ENCODE results near the gene TMEM269. TPM values are rescaled to one million over a fixed set of nuclear protein-coding genes. Genes with fewer than 3 reads are reported as not detected.

The TMEM269 gene
- not detected for total RNA-seq
- long read RNA-seq, result 0 reads

GRCh38 chr1:42784946-42785693, at the start of gene TMEM269:
Gene TMEM269, plus strand, starts transcription at chr1:42784991. Its CDS starts 4,903 bp downstream, at chr1:42789894.
- intact Hi-C loops (cut with DNase I), result no loop called here
- ATAC-seq (peak; percentile 38), DNase-seq (ENCODE audit: missing footprints) (peak; percentile 68)

DNA sequence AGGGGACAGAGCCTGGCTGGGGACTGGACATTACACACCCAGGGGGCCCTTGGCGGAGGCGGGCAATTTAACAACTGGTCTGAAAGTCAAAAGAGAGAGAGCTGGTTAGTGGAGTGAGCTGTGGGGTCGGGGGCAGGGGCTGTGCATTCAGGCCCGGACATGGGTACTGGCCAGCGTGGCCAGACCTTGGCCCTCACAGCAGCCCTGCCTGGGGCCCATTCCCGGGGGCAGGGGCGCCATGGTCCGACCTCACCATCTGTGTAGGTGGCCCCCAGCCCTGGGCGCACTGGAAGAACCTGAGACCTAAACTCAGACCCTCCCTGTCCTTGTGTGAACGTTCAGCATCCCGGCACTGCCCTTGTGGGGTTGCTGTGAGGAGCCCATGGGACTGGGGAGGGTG, 49.7 kb upstream of the TMEM269 start:
- no peak for DNase-seq (ENCODE audit: missing footprints)
- intact Hi-C loops (cut with DNase I), result no loop called here
- ATAC-seq, result no peak

GRCh38 chr1:42735477-42736105, 49.2 kb upstream of the TMEM269 start:
- no peak for DNase-seq (ENCODE audit: missing footprints)
- no peak for ATAC-seq

DNA sequence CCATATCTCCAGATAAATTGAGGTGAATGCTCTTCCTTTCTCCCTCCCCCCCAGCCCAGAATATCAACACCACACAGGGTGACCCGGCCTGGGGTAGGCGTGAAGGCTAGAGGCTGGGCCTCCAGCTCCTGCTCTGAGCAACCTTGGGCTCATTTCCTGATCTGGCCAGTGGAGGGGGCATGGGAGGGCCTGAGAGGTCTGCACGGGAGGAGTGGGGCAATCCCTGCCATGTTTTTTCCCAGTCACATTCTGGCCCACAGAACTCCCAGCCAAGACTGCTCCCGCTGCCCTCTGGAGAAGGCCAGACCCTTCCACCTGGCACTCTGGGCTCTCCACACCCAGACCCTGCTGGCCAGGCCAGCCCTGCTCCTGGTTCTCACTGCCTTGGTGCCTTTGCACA, 48.6 kb upstream of the TMEM269 start:
- DNase-seq (ENCODE audit: missing footprints), result no peak
- ATAC-seq, result no peak
- intact Hi-C loops (cut with DNase I), result no loop called here

More at GRCh38 chr1:42735477-42736105, 49.2 kb upstream of the TMEM269 start:
- intact Hi-C loops (cut with DNase I), result no loop called here

- ATAC-seq (no peak), DNase-seq (ENCODE audit: missing footprints) (no peak)
- intact Hi-C loops (cut with DNase I), result no loop called here
These were observed 48.1 kb upstream of the TMEM269 start for GRCh38 chr1:42736571-42737200.

DNA sequence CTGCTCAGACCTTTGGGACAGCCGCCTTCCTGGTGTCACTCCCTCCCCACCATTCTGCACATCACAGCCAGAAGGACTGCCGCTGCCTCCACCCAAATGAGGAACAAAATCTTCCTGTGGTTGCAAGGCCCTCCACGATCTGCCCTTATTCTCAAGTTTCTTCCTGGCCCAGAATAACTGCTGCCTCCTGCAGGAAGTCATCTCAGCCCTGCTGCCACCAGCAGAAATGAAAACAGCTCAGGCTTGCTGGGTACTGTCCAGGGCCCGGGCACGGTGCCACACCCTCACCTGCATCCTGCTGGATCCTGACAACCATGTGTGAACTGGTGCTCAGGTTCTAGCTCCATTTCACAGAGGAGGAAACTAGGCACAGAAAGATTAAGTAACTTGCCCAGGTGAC, 47.5 kb upstream of the TMEM269 start:
- no peak for DNase-seq (ENCODE audit: missing footprints)
- intact Hi-C loops (cut with DNase I), result no loop called here
- peak; percentile 37 for ATAC-seq

DNA sequence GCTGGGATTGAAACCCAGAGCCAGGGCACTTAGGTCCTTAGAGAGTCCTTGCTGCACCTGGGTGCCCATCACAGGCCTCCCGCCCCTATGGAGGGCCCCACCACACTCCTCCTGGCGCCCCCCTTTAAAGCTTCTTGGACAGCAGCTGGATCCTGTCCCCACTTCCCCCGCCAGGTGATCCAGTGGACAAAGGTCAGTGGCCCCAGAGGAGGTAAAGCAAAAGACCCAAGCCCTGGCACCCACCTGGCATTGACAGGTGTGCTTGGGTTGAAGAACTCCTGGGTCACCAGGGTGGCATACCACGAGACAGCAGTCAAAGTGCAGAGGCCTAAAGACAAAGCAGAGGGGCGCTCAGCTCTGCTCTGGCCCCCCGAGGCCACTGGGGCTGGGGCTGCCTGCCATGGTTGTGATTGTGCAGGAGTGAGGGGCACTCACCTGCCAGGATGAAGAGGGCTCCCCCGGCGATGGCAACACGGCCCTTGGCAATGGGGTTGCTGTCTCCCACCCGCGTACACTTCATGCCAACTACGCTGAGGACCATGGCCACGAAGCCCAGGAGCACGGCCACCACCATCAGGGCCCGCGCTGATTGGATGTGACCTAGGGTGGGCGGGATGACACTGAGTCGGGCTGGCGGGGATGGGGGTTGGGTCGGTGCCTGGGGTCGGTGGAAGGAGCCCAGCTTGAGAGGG, 46.7 kb upstream of the TMEM269 start:
- ATAC-seq, result no peak
- intact Hi-C loops (cut with DNase I), result no loop called here
- no peak for DNase-seq (ENCODE audit: missing footprints)

GRCh38 chr1:42738678-42739226, 46.0 kb upstream of the TMEM269 start:
- DNase-seq (ENCODE audit: missing footprints) (no peak), ATAC-seq (no peak)
- intact Hi-C loops (cut with DNase I), result no loop called here

DNA sequence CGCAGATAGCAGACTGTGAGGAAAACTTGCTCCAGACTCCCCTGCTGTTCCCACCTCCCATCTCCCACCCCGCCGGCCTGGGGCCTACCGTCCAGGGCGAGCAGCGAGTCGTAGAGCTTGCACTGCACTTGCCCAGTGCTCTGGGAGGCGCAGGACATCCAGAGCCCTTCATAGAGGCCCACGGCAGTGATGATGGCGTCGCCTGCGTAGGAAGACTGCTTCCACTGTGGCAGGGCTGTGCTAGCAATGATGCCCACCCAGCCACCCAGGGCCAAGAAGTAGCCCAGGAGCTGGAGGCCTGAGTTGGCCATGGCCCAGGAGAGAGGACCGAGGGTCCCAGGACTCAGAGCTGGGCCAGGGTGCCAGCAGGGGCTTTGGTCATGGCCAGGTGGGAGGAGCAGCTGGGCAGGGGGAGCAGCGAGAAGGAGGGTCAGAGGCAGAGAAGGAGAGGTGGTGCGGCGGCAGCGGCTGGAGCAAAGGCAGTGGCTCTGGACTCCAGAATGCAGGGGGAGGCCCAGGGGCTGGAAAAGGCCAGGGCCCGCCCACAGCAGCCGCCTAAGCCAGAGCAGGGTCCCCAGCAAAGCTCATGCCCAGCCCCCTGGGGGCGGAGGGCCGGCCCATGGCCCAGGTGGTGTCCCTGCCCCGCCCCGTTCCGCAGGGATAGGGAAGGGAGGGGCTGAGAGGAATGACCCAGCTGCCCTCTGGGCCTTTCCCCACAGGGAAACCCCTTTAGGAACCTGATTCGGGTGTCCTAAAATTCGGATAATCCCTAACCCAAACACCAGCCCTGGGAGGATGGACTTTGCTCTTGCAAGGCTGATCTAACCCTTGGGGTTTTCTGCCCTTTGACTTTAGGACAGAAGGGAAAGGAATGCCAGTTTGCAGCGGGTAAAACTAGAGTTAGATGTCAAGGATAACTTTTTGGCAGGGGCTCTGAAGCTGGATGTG, 44.8 kb upstream of the TMEM269 start, which contains the start of gene CLDN19:
TSS of gene CLDN19 (minus strand) at position 484 of the 948 bp plus-strand sequence. CDS start at position 311, 173 bp downstream.
- intact Hi-C loops (cut with DNase I), result loop anchor here (10.0 kb wide), 1 partner anchor 595 kb away; no protein-coding TSS in a partner anchor
- ATAC-seq (no peak), DNase-seq (ENCODE audit: missing footprints) (no peak)

DNA sequence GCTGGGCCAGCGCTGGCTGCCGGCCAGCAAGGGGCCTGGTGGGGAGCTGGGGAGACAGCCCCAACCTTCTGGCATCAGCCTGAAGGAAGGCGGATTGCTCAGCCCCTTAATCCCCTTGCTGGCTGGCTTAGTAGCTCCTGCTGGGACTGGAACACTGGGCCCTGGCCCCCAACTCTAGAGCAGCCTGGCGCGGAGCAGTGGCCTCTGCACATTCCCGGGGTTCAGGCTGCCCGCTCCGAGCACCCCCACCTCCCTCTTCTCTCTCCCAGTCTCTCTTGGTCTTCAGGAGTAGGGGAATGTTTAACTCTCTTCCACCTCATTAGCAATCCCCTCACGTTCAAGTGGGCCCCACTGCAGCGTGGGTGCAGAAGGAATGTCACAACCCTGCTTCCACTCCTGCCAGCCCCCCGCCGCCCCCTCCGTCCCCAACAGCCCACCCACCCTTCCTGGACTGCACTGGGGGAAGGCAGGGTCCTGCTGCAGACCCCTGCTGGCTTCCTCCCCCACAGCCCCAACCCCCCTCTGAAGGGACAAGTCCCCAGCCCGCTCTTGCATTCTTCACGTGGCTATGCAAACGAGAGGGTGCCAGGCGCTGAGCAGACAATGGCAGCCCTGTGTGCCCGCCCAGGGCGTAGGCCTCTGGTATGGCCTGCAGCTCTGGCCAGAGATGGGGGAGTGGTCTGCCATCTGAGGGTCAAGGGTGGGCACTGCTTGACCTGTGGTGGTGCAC, 43.8 kb upstream of the TMEM269 start:
- intact Hi-C loops (cut with DNase I), result loop anchor here (10.0 kb wide), 1 partner anchor 596 kb away; no protein-coding TSS in a partner anchor
- DNase-seq (ENCODE audit: missing footprints) (no peak), ATAC-seq (no peak)

- DNase-seq (ENCODE audit: missing footprints) (no peak), ATAC-seq (no peak)
- intact Hi-C loops (cut with DNase I), result loop anchor here (10.0 kb wide), 1 partner anchor 597 kb away; no protein-coding TSS in a partner anchor
These were observed 43.1 kb upstream of the TMEM269 start for GRCh38 chr1:42741706-42742105.

DNA sequence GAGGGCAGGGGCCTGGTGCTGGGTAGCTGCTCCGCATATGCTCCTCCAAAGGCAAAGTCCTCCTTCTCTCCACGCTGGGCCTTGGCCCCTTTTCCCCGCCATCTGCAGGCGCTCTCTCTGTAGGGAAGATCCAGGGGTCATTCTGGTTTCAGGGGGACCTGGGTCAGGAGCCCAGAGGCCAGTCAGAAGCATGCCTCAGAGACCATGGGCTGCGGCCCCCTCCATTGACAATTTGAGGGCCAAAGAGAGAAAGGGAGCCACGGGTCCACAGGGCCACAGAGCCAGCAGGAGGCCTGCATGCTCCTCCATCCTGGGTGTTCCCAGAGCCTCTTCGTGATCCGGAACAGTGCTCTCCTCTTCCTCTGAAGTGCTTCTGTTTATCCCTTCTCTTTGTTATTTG, 42.6 kb upstream of the TMEM269 start:
- intact Hi-C loops (cut with DNase I), result loop anchor here (10.0 kb wide), 1 partner anchor 597 kb away; no protein-coding TSS in a partner anchor
- no peak for DNase-seq (ENCODE audit: missing footprints)
- no peak for ATAC-seq

DNA sequence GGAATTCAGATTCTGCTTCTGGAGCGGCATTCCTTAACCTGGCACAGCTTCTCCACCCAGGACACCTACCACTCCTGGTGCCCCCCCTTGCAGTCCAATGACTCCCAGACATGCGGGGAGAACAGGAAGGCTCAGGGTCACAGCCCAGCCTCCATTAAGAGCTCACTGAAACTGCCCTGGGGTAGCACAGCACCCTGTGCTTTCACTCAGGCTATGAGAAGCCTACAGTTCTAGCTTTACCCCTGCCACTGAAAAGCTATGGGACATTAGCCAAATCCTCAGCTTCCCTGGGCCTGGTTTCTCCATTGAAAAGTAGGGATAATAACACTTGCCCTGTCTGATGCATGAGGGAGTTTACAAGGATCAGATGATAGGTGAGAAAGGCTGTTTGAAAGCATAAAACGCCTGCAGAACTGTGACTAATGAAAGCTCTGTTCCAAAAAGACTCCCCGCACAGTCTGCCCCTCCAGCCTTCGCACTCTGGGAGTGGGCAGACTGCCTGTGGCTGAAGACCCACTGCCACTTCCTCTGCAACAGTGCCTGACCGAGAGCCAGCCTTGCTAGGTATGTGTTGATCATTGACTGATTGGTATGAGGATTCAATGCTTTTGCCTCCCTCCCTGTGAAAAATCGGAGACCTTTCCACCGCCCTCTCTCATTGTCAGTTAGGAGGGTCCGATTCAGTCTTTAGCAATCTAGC, 42.0 kb upstream of the TMEM269 start:
- ATAC-seq (no peak), DNase-seq (ENCODE audit: missing footprints) (no peak)
- intact Hi-C loops (cut with DNase I), result loop anchor here (10.0 kb wide), 1 partner anchor 598 kb away; no protein-coding TSS in a partner anchor

DNA sequence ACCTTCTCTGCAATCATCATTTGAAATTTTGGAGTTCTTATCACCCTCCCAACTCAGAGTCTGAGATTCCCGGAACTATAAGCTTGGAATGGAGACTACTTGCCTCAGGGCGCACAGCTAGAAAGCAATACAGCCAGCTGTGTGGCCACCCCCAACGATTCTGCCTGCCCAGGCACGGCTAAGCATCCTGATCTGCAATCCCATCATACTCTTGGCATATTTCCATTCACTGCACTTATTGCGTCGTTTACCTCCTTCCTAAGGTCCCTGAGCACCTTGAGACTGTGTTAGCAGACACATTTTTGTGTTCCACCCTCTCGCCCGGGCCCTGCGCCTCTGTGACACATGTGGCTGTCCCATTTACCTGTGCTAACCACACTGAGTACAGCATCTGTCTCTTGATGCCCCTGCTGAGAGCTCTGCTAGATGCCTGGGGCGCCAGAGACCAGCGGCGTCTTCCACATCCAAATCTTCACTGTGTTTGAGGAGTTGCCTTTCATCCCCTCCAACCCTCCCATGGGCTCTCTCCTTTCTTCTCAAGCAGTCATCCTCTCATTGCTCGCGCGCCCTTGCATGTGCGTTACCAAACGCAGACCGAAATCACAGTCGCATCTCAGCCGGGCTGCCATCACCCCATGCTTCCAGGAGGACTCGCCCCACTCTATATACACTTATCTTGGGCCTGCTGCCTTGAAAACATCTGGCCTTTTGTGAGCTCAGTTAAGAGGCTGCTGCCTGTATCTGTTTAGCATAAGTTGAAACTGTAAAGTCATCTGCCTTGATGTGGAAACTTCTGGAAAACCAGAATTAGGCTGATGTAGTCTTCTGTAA, 41.3 kb upstream of the TMEM269 start:
- intact Hi-C loops (cut with DNase I), result loop anchor here (10.0 kb wide), 1 partner anchor 599 kb away; no protein-coding TSS in a partner anchor
- ATAC-seq, result no peak

GRCh38 chr1:42744148-42744413, 40.7 kb upstream of the TMEM269 start:
- DNase-seq (ENCODE audit: missing footprints) (no peak), ATAC-seq (no peak)
- intact Hi-C loops (cut with DNase I), result loop anchor here (10.0 kb wide), 1 partner anchor 599 kb away; no protein-coding TSS in a partner anchor

More for the DNA sequence above, 41.3 kb upstream of the TMEM269 start:
- no peak for DNase-seq (ENCODE audit: missing footprints)

GRCh38 chr1:42745851-42746250, 38.9 kb upstream of the TMEM269 start:
- DNase-seq (ENCODE audit: missing footprints) (no peak), ATAC-seq (no peak)
- intact Hi-C loops (cut with DNase I), result loop anchor here (2.0 to 10.0 kb wide), 2 partner anchors 169 to 601 kb away; no protein-coding TSS in a partner anchor

All from Right ventricle myocardium inferior (tissue), 1 donor.